Smooth muscle cell (in vitro differentiated cells): ENCODE results near the gene CREBBP. TPM values are rescaled to one million over a fixed set of nuclear protein-coding genes. Genes with fewer than 3 reads are reported as not detected.

ENCODE experiments used
- DNase-seq: peaks from one replicate; lab custom pipeline; 2025; ENCODE audit not compliant: unreplicated experiment; lab: John Stamatoyannopoulos, UW
- H2AFZ ChIP-seq: fragments of 200-600 bp; sonication (generic); 2 replicates; pipeline ENCODE4 v1.6.0; 2016; ENCODE audit warnings: antibody characterized with exemption, low read depth, mild to moderate bottlenecking
- H3F3A ChIP-seq: fragments of 200-600 bp; sonication (generic); 2 replicates; pipeline ENCODE4 v1.6.0; 2017; ENCODE audit warnings: antibody characterized with exemption, low read depth
- H3K27ac ChIP-seq: fragments of 200-600 bp; sonication (generic); 2 replicates; pipeline ENCODE4 v1.5.1; 2016; ENCODE audit warnings: low read depth, mild to moderate bottlenecking
- H3K27me3 ChIP-seq: fragments of 200-600 bp; sonication (generic); 2 replicates; pipeline ENCODE4 v1.6.1; 2016; ENCODE audit warnings: low read depth, mild to moderate bottlenecking
- H3K36me3 ChIP-seq: fragments of 200-600 bp; sonication (generic); 2 replicates; pipeline ENCODE4 v1.5.1; 2016; ENCODE audit warnings: low read depth
- H3K4me1 ChIP-seq: fragments of 200-600 bp; sonication (generic); 2 replicates; pipeline ENCODE4 v1.5.1; 2016; ENCODE audit warnings: low read depth
- H3K4me2 ChIP-seq: fragments of 200-600 bp; sonication (generic); 2 replicates; pipeline ENCODE4 v1.6.0; 2016; ENCODE audit warnings: mild to moderate bottlenecking
- H3K4me3 ChIP-seq: fragments of 200-600 bp; sonication (generic); 2 replicates; pipeline ENCODE4 v1.5.1; 2016; ENCODE audit warnings: mild to moderate bottlenecking
- H3K79me2 ChIP-seq: fragments of 200-600 bp; sonication (generic); 2 replicates; pipeline ENCODE4 v1.6.0; 2016; ENCODE audit warnings: low read depth, mild to moderate bottlenecking
- H3K9ac ChIP-seq: fragments of 200-600 bp; sonication (generic); 2 replicates; pipeline ENCODE4 v1.6.0; 2016; ENCODE audit warnings: low read depth
- H3K9me3 ChIP-seq: fragments of 200-600 bp; sonication (generic); replicated peaks from 2 replicates; pipeline ENCODE4 v1.5.1; 2016; ENCODE audit warnings: low read depth
- H4K20me1 ChIP-seq: fragments of 200-600 bp; sonication (generic); 2 replicates; pipeline ENCODE4 v1.6.0; 2016; ENCODE audit warnings: low read depth
- CTCF ChIP-seq: fragments of 200-600 bp; sonication (generic); IDR thresholded peaks from 2 replicates; pipeline ENCODE4 v1.5.1; 2017; ENCODE audit warnings: borderline replicate concordance, mild to moderate bottlenecking, antibody characterized with exemption; ENCODE audit not compliant: insufficient read depth, poor library complexity, severe bottlenecking
- WGBS: methylation state at CpG from one replicate; pipeline ENCODE4 v1.1.7; 2016; ENCODE audit warnings: low lambda C conversion rate; 5-methylcytosine and 5-hydroxymethylcytosine counted together
- polyA plus RNA-seq: library from polyadenylated mRNA; unstranded; fragments of >200 nt; fragmentation: Nextera tagmentation; extraction: Ambion mirVana; gene quantifications from 2 replicates; pipeline ENCODE4 v1.2.1, GENCODE V29; 2016
- total RNA-seq: library from RNA; depleted of rRNA; stranded (reverse); fragments of >200 nt; gene quantifications from 2 replicates; pipeline ENCODE4 v1.2.3, GENCODE V29; 2014

CREBBP gene
- total and polyA plus RNA-seq, 2 experiments from 2014 or later = 14.3 to 19.6 TPM

- no peak overlapping the region for H3K4me2 ChIP-seq
- H3K9me3 ChIP-seq = no peaks in the 10 kb centered on the region
- H3K36me3 ChIP-seq = no peaks in the 10 kb centered on the region
- WGBS = 96% methylated on average over 8 of the region's 8 CpGs
- H3K4me1 ChIP-seq = peaks cover 9% of the 10 kb centered on the region
- H3K27ac ChIP-seq = no peak overlapping the region
- no peaks in the 10 kb centered on the region for H3K27me3 ChIP-seq
- peaks cover 100% of the 10 kb centered on the region for H4K20me1 ChIP-seq
- H3K79me2 ChIP-seq = peaks cover 92% of the 10 kb centered on the region
- H2AFZ ChIP-seq = no peak overlapping the region
- H3K4me3 ChIP-seq = no peak overlapping the region
- no peak for DNase-seq
- H3F3A ChIP-seq = no peaks in the 10 kb centered on the region
- H3K9ac ChIP-seq = no peak overlapping the region
- no peak for TF ChIP-seq CTCF
Observed at GRCh38 chr16:3812469-3813172, 67.9 kb downstream of the CREBBP start.

DNA sequence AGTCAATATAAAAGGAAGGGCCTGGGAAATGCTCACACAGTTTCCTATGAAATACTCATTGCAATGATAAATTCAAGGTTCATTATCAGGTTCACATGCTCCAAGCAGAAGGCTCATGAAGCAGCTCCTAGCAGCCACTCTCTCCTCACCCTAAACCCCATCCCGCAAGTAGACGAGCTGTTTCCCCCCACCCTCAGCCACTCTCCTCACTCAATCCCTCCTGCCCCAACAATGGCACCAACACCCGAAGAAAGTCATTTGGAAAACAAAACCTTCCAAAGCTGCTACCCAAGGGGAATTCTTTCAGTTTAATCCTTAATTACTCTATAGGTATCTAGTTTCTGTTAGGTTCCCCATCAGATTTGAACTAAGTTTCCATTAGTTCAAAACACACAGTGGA, 69.7 kb downstream of the CREBBP start:
- Histone ChIP-seq H4K20me1 (peaks cover 100% of the 10 kb centered on the region), H3K9me3 (no peaks in the 10 kb centered on the region), H3K36me3 (no peaks in the 10 kb centered on the region), H3F3A (no peaks in the 10 kb centered on the region), H3K9ac (no peak overlapping the region), H3K4me2 (no peak overlapping the region), H3K4me3 (no peak overlapping the region), H3K4me1 (peaks cover 2% of the 10 kb centered on the region), H3K27me3 (no peaks in the 10 kb centered on the region), H2AFZ (no peak overlapping the region), H3K27ac (no peak overlapping the region), H3K79me2 (peaks cover 92% of the 10 kb centered on the region)
- WGBS = 92% methylated on average over 3 of the region's 3 CpGs
- TF ChIP-seq CTCF = no peak
- no peak for DNase-seq

- no peak overlapping the region for H3K4me2 ChIP-seq
- no peak overlapping the region for H3K27ac ChIP-seq
- H3K9ac ChIP-seq = no peak overlapping the region
- H2AFZ ChIP-seq = no peak overlapping the region
- H3K9me3 ChIP-seq = no peaks in the 10 kb centered on the region
- WGBS = 91% methylated on average over 6 of the region's 6 CpGs
- H3K36me3 ChIP-seq = no peaks in the 10 kb centered on the region
- no peaks in the 10 kb centered on the region for H3K27me3 ChIP-seq
- peaks cover 100% of the 10 kb centered on the region for H4K20me1 ChIP-seq
- H3K4me3 ChIP-seq = no peak overlapping the region
- no peaks in the 10 kb centered on the region for H3F3A ChIP-seq
- H3K4me1 ChIP-seq = no peaks in the 10 kb centered on the region
- no peak for DNase-seq
- no peak for TF ChIP-seq CTCF
- H3K79me2 ChIP-seq = peaks cover 92% of the 10 kb centered on the region
Observed at GRCh38 chr16:3810198-3810664, 70.3 kb downstream of the CREBBP start.
